Trophoblast cell (in vitro differentiated cells and primary cell): ENCODE measurements around the gene NDFIP1.

Experiments used
- DNase-seq, 2 donors: peaks; one replicate each; pipeline ENCODE4 v3.0.0-alpha.2; 2016
- H2AFZ ChIP-seq: 2 replicates; pipeline ENCODE4 v1.6.1; 2013; ENCODE audit warnings: low read length, moderate library complexity, mild to moderate bottlenecking; ENCODE audit not compliant: insufficient read depth, poor library complexity
- H2AK5ac ChIP-seq: 2 replicates; pipeline ENCODE4 v1.6.1; 2013; ENCODE audit warnings: mild to moderate bottlenecking, low read length
- H2BK120ac ChIP-seq: 2 replicates; pipeline ENCODE4 v1.6.1; 2013; ENCODE audit warnings: low read length, mild to moderate bottlenecking, moderate library complexity; ENCODE audit not compliant: insufficient read depth, poor library complexity
- H2BK12ac ChIP-seq: 2 replicates; pipeline ENCODE4 v1.6.1; 2013; ENCODE audit warnings: mild to moderate bottlenecking, low read length, moderate library complexity
- H2BK5ac ChIP-seq: 2 replicates; pipeline ENCODE4 v1.6.1; 2013; ENCODE audit warnings: low read length, low read depth, moderate library complexity, mild to moderate bottlenecking; ENCODE audit not compliant: poor library complexity
- H3K14ac ChIP-seq: 2 replicates; pipeline ENCODE4 v1.6.1; 2013; ENCODE audit warnings: mild to moderate bottlenecking, low read length
- H3K18ac ChIP-seq: 2 replicates; pipeline ENCODE4 v1.6.1; 2013; ENCODE audit warnings: mild to moderate bottlenecking, low read length
- H3K23ac ChIP-seq: 2 replicates; pipeline ENCODE4 v1.6.1; 2013; ENCODE audit warnings: low read length
- H3K27ac ChIP-seq: 2 replicates; pipeline ENCODE4 v1.5.1; 2013; ENCODE audit warnings: low read depth, mild to moderate bottlenecking, inconsistent platforms, low read length, moderate library complexity
- H3K27me3 ChIP-seq: 2 replicates; pipeline ENCODE4 v1.6.1; 2013; ENCODE audit warnings: inconsistent platforms, mild to moderate bottlenecking, low read length, moderate library complexity; ENCODE audit not compliant: insufficient read depth
- H3K36me3 ChIP-seq, 2 experiments: 1 replicate in 1 of 2; 2 replicates in 1 of 2; pipeline ENCODE4 v1.6.1; 2013; ENCODE audit warnings: low read length in 2 of 2, mild to moderate bottlenecking in 2 of 2, moderate library complexity in 1 of 2; ENCODE audit not compliant: insufficient read depth in 2 of 2, control insufficient read depth in 1 of 2
- H3K4ac ChIP-seq: 2 replicates; pipeline ENCODE4 v1.6.1; 2013; ENCODE audit warnings: low read depth, mild to moderate bottlenecking, low read length, moderate library complexity
- H3K4me1 ChIP-seq, 2 experiments: 1 replicate in 1 of 2; 2 replicates in 1 of 2; pipeline ENCODE4 v1.6.1; 2013; ENCODE audit warnings: low read length in 2 of 2, mild to moderate bottlenecking in 2 of 2, moderate library complexity in 1 of 2; ENCODE audit not compliant: insufficient read depth in 2 of 2, control insufficient read depth in 1 of 2
- H3K4me2 ChIP-seq: 2 replicates; pipeline ENCODE4 v1.6.1; 2013; ENCODE audit warnings: inconsistent platforms, mild to moderate bottlenecking, low read length, moderate library complexity
- H3K4me3 ChIP-seq: 2 replicates; pipeline ENCODE4 v1.5.1; 2013; ENCODE audit warnings: mild to moderate bottlenecking, low read depth, low read length, inconsistent platforms
- H3K79me1 ChIP-seq: one replicate; pipeline ENCODE4 v1.6.1; 2013; ENCODE audit warnings: low read length
- H3K79me2 ChIP-seq: 2 replicates; pipeline ENCODE4 v1.6.1; 2013; ENCODE audit warnings: low read length, mild to moderate bottlenecking; ENCODE audit not compliant: control insufficient read depth, insufficient read depth, poor library complexity
- H3K9ac ChIP-seq: 2 replicates; pipeline ENCODE4 v1.6.1; 2013; ENCODE audit warnings: mild to moderate bottlenecking, low read length
- H3K9me3 ChIP-seq: 2 replicates; pipeline ENCODE4 v1.6.1; 2013; ENCODE audit warnings: low read depth, mild to moderate bottlenecking, control low read depth, inconsistent platforms, low read length; ENCODE audit not compliant: insufficient read depth
- H4K12ac ChIP-seq: 2 replicates; pipeline ENCODE4 v1.6.1; 2013; ENCODE audit warnings: low read depth, mild to moderate bottlenecking, low read length, moderate library complexity
- H4K8ac ChIP-seq: 2 replicates; pipeline ENCODE4 v1.6.1; 2013; ENCODE audit warnings: low read depth, mild to moderate bottlenecking, low read length, moderate library complexity
- H4K91ac ChIP-seq: one replicate; pipeline ENCODE4 v1.6.1; 2013; ENCODE audit warnings: low read depth, mild to moderate bottlenecking, low read length, moderate library complexity
- WGBS: extraction: QIAGEN DNeasy Blood & Tissue Kit; methylation state at CpG from one replicate; pipeline ENCODE4 v1.1.7; 2013; ENCODE audit warnings: missing lambda C conversion rate; ENCODE audit not compliant: insufficient read length, insufficient coverage; ENCODE audit errors: extremely low coverage; 5-methylcytosine and 5-hydroxymethylcytosine counted together

Gene NDFIP1

DNA sequence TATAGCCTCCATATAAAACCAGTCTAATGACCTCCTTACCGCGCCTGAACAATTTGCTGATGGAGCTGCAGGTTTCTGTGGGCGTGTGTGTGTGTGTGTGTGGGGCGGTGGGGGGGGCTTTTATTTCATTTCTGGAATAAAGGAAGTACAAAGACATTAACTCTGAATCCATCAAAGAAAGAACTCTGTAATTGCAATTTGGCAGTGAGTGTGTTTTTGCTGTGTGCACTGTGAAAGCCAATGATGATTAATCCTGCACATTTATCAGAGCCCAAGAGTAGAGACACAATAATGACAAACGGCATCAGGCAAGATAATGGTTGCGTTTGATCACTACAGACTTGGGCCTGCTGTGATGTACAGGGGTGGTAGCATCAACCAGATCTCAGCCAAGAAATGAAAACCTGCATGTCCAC lies 29.3 kb upstream of the NDFIP1 start:
- H3K27ac ChIP-seq: no peak overlapping the region

DNA sequence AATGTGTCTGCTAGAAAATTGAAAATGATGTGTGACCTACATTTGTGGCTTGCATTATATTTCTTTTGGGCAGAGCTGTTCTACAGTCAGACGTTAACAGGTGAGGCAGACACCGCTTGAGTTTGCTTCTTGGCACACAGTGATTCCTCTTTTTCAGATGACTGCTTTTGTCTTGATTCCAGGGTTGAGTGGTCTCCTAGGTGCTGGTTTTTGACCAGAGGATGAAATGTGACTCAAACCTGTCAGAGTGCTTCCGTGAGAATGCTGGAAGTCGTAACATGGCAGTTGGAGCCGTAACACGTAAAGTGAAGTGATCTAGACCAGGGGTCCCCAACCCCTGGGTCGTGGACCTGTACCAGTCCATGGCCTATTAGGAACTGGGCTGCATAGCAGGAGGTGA lies 28.3 kb upstream of the NDFIP1 start:
- Histone ChIP-seq H3K23ac (no peak overlapping the region), H2AK5ac (no peak overlapping the region), H3K4ac (no peak overlapping the region), H2BK5ac (no peak overlapping the region), H4K8ac (no peak overlapping the region), H2BK12ac (no peak overlapping the region), H3K36me3 (no peaks in the 10 kb centered on the region), H3K79me1 (no peaks in the 10 kb centered on the region), H3K14ac (no peak overlapping the region), H3K18ac (no peak overlapping the region), H2BK120ac (no peak overlapping the region), H3K4me1 (no peaks in the 10 kb centered on the region), H3K9me3 (no peaks in the 10 kb centered on the region), H3K27ac (no peak overlapping the region), H4K91ac (no peak overlapping the region), H3K4me3 (no peak overlapping the region), H3K27me3 (no peaks in the 10 kb centered on the region), H3K9ac (no peak overlapping the region), H3K79me2 (no peaks in the 10 kb centered on the region), H2AFZ (no peak overlapping the region), H4K12ac (no peak overlapping the region), H3K4me2 (no peak overlapping the region)
- WGBS: no CpG with 5 or more reads among the region's 7 CpGs
- no peak for DNase-seq

More for the DNA sequence above, 29.3 kb upstream of the NDFIP1 start:
- H3K4me1 ChIP-seq: no peaks in the 10 kb centered on the region
- H3K4me3 ChIP-seq: no peak overlapping the region
- no CpG with 5 or more reads among the region's 6 CpGs for WGBS
- no peak overlapping the region for H3K4me2 ChIP-seq
- H4K12ac ChIP-seq: no peak overlapping the region
- H3K23ac ChIP-seq: no peak overlapping the region
- no peaks in the 10 kb centered on the region for H3K79me2 ChIP-seq
- H3K18ac ChIP-seq: no peak overlapping the region
- no peak overlapping the region for H2BK12ac ChIP-seq
- H3K79me1 ChIP-seq: no peaks in the 10 kb centered on the region
- no peak overlapping the region for H2BK120ac ChIP-seq
- no peak overlapping the region for H2AFZ ChIP-seq
- H2AK5ac ChIP-seq: no peak overlapping the region
- no peak overlapping the region for H2BK5ac ChIP-seq
- H3K9me3 ChIP-seq: no peaks in the 10 kb centered on the region
- no peaks in the 10 kb centered on the region for H3K36me3 ChIP-seq
- no peak overlapping the region for H3K4ac ChIP-seq
- no peak overlapping the region for H3K9ac ChIP-seq
- H3K14ac ChIP-seq: no peak overlapping the region
- DNase-seq: no peak
- no peak overlapping the region for H4K8ac ChIP-seq
- no peak overlapping the region for H4K91ac ChIP-seq
- no peaks in the 10 kb centered on the region for H3K27me3 ChIP-seq

DNA sequence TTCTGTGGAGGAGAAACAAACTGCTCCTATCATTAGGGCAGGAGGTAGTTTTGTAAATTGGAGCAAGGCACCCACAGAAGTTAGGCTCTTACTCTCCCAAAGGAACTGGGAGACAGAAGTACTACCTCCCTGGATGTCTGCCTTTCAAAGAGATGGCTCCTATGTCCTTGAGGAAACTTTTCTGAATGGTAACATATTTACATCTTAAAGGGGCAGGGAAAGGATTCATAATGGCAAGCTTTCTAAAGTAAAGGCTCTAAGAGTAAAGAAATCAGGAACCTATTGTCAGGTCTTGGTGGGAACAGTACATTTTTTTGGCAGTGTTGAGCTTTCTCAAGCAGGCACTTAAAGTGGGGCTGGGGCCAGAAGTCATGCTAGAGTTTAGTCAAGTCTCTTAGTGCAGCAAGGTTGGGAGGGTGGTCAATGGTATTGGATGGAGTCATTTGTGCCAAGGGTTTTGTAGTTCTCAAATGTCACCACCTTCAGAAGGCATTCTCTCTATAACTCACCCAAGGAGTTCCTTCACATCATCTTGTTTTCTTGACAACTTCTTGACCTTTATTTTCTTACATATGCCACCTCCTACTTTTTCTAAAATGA lies 26.3 kb upstream of the NDFIP1 start:
- Histone ChIP-seq H3K79me2 (no peaks in the 10 kb centered on the region), H3K36me3 (no peaks in the 10 kb centered on the region), H3K4me1 (no peaks in the 10 kb centered on the region)

GRCh38 chr5:142086229-142086628 lies 22.4 kb upstream of the NDFIP1 start:
- Histone ChIP-seq H3K9ac (no peak overlapping the region), H2BK12ac (no peak overlapping the region), H3K14ac (no peak overlapping the region), H3K4me3 (no peak overlapping the region), H3K79me1 (no peaks in the 10 kb centered on the region), H2AFZ (no peak overlapping the region), H3K4me1 (peaks cover 2 to 5% of the 10 kb centered on the region in 2 experiments), H3K18ac (no peak overlapping the region), H4K91ac (no peak overlapping the region), H3K4me2 (no peak overlapping the region), H2AK5ac (no peak overlapping the region), H3K4ac (no peak overlapping the region), H2BK5ac (no peak overlapping the region), H4K8ac (no peak overlapping the region), H3K23ac (no peak overlapping the region), H3K36me3 (no peaks in the 10 kb centered on the region), H3K9me3 (no peaks in the 10 kb centered on the region), H3K79me2 (no peaks in the 10 kb centered on the region), H4K12ac (no peak overlapping the region), H2BK120ac (no peak overlapping the region), H3K27ac (no peak overlapping the region), H3K27me3 (no peaks in the 10 kb centered on the region)
- no peak for DNase-seq

More for the DNA sequence above, 26.3 kb upstream of the NDFIP1 start:
- Histone ChIP-seq H3K14ac (no peak overlapping the region), H3K4ac (no peak overlapping the region), H2AK5ac (no peak overlapping the region), H4K91ac (no peak overlapping the region), H3K27ac (no peak overlapping the region), H3K79me1 (no peaks in the 10 kb centered on the region), H4K8ac (no peak overlapping the region), H2BK5ac (no peak overlapping the region), H3K4me2 (no peak overlapping the region), H2BK12ac (no peak overlapping the region), H3K9me3 (no peaks in the 10 kb centered on the region), H3K4me3 (no peak overlapping the region), H3K27me3 (no peaks in the 10 kb centered on the region), H2AFZ (no peak overlapping the region), H2BK120ac (no peak overlapping the region), H4K12ac (no peak overlapping the region), H3K9ac (no peak overlapping the region), H3K23ac (no peak overlapping the region), H3K18ac (no peak overlapping the region)
- no peak for DNase-seq
